Breast epithelium (tissue), 3 donors: ENCODE results near the gene DNAH17.

ENCODE experiments used
- CTCF ChIP-seq, 3 donors: fragments of 450-650 bp; IDR thresholded peaks; one replicate each; pipeline ENCODE4 v1.5.1; 2016 to 2017; ENCODE audit warnings: antibody characterized with exemption in 3 of 3, mild to moderate bottlenecking in 3 of 3, moderate library complexity in 3 of 3
- POLR2A ChIP-seq: fragments of 450-650 bp; IDR thresholded peaks from one replicate; pipeline ENCODE4 v1.6.1; 2016; ENCODE audit warnings: antibody characterized with exemption, mild to moderate bottlenecking, moderate library complexity
- POLR2AphosphoS5 ChIP-seq, 3 donors: sonication (generic); formaldehyde crosslinking; IDR thresholded peaks; one replicate each; pipeline ENCODE4 v1.6.1; 2017; ENCODE audit warnings: antibody characterized with exemption in 3 of 3

- no peak for TF ChIP-seq POLR2A
- no peak for TF ChIP-seq CTCF (IDR thresholded peaks at IDR 0.05)
- TF ChIP-seq POLR2AphosphoS5 (IDR thresholded peaks at IDR 0.05), result no peak
Measured at GRCh38 chr17:78496311-78496710, 80.9 kb downstream of the DNAH17 start.
